HG02852 (cell line): ENCODE results near the gene MST1R.
"Not testable (repeated sequence)": the region's sequence is repeated elsewhere in the genome, so short reads cannot be mapped to it uniquely, and the experiment has no call there.

Experiments
- ATAC-seq: cut with Tn5 transposase; IDR thresholded peaks from one replicate; pipeline ENCODE4 v1.9.1; 2021; ENCODE audit warnings: mild to moderate bottlenecking, moderate library complexity; ENCODE audit not compliant: unreplicated experiment

Gene MST1R

DNA sequence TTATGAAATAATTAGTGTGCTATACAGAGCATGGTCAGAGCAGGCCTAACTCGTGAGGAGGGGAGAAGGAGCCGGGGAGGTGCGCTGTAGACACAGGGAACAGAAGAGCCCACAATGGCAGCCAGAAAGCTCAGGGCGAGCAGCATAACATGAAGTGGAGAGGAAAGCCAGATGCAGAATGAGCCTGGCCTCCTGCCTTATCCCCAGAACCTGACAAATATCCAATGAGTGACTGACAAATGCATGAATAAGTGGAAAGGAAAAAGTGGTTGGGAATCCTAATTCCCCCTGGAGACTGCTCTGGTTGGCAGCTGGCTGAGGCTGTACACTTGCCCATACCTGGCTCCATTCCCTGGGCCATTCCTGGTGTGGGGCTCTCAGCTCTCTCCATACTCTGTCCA lies 9.2 kb upstream of the MST1R start:
- no peak for ATAC-seq

DNA sequence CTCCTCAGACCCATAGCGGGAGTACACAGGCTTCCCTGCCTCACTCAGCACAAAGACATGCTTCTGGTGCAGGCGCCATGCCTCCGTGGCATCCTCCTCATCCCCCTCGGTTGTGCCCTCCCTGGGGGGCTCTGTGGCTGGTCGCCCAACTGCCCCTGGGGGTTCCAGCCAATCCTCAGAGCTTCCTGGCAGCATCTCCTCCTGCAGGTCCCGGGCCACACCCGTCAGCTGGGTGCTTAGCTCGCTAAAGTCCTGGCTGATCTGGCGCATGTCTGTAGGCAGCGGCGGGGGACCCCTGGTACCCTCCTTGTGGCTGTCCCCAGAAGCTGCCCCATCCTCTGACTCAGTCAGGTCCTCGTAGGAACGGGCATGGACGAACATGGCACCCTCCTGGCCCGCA lies 7.9 kb upstream of the MST1R start:
- ATAC-seq = no peak

DNA sequence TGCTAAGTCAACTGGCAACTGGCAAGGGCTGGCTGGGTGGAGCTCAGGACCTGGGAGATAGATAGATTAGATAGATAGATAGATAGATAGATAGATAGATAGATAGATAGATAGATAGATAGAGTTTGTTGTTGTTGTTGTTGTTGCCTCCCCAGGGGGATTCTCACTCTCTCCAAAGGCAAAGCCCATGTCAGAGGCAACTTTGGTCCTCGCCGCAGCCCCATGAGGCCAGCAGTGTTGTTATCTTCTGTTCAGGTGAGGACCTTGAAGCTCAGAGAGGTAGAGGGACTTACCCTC lies 7.4 kb upstream of the MST1R start:
- no peak for ATAC-seq

DNA sequence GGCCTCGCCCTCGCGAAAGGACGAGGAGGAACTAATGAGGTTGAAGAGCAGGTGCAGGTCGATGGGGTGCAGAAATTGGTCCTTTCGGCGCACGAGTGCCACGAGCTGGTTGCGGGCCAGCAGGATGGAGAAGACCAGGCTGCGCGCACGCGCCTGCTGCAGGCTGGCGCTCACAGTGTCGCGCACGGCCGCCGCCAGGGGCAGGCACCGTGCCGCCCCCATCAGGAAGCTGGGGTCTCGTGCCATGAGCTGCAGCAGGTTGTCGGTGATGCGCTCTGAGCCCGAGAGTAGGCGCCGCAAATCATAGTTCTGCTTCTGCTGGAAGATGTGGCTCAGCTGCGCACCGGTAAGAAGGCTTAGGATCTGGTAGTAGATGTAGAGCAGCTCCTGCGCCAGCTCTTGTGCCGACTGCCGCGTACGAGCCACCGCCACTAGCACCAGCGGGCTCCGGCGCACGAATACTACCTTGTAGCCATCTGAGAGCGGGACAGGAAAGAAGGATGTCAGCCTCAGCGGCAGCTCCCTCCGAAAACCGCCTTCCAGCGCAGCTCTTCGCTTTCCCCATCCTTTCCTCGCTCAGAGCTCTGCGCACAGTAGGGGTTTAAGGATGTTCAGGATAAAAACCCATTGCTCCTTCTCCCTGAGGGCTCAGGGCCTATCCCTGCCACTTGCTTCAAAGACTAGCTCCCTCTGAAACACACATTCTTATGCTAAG lies 6.9 kb upstream of the MST1R start:
- no peak for ATAC-seq

- no peak for ATAC-seq
Measured at GRCh38 chr3:49908373-49909199, 4.9 kb upstream of the MST1R start.

- no peak for ATAC-seq
Measured at GRCh38 chr3:49906073-49906743, 2.5 kb upstream of the MST1R start.

- not testable (repeated sequence) for ATAC-seq
Measured at GRCh38 chr3:49904448-49904847, 775 bp upstream of the MST1R start.

- ATAC-seq = no peak
Measured at GRCh38 chr3:49902511-49903345, 945 bp downstream of the MST1R start.

DNA sequence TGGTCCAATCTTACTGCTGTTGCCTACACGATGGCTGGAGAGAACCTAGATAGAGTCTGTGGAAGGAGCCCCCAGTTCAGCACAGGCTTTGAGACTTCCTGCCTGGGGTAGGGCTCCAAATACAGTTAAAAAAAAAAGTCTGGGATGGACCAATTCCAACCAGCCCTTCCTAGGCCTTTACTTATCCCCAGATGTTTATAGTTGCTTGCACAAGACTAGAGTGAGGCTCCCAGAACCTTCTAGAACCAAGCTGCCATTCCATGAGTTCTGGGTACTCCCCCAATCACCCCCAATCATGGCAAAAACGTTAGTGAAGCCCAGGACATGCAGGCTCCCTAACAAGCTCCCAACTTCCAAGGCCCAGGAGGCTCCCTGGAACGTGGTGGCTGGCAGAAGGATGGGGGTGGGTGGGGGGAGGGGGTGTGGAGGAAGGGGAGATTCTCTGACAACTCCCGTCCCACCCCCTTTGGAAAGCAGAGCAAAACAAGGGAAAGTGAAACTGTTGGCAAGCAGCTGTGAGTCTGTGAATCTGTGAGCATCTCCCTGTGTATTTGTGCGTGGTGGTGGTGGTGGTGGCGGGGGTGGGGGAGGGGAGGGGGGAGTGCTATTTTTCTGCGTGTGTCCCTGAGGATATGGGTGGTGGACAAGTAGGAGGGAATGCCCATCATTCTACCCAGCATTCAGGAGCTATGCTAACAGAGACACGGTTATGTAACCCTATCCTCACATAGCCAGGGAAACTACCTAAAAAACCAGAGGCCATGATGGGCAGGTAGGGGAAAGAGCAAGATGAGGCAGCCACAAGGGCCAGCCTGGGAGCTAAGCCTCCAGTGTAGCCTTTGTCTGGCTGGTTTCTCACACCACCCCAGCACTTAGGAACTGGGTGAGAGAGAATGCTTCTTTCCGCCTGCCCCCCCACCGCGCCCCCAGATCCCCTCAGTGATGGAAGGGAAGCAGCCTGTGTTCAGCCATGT lies 2.0 kb downstream of the MST1R start:
- ATAC-seq = no peak

DNA sequence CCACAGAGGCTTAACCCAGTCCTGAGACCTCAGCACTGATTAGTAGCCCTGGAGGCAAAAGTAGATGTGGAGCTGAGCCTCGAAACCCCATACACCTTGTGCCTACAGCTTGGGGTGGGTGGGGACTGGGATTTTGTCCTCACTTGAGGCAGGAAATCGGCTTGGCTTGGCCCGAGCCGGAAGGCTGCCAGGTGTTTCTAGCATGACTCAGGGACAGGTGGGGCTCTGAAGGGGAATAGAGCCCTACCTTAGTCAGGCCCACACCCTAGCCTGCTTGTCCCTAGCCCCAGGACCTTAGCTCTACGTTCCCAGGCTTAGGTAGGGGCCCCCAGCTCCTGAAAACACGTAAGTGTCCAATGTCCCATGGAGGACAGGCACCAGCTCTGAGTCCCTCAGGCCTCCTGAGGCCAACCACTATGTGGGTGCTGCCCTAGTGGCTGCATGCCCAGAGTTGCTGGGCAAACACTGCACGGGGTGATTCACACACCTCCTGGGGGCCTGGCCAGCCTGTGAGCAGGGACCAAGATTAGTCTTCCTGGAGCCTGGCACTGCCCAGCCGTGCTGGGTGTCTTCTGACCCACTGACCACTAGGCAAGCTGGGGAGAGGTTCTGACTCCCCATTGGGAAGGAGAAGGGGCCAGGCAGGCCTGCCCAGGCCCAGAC lies 3.1 kb downstream of the MST1R start:
- no peak for ATAC-seq

DNA sequence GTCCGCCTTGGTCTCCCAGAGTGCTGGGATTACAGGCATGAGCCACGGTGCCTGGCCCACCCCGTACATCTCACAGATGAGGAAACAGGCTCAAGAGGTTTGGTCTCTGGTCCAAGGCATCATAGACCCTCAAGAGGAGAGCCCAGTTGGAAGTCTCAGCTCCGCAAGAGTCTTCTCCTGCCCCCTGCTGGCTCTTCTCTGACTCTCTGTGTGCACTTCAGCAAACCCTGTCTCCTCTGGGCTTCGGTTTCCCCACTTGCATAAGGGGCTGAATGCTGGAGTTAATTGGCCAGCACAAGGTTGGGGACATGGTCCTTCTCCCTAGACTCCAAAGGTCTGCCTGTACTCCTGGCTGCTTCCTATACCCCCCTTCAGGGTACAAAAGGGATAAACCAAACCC lies 3.9 kb downstream of the MST1R start:
- no peak for ATAC-seq

GRCh38 chr3:49898991-49899390 lies 4.7 kb downstream of the MST1R start:
- no peak for ATAC-seq

GRCh38 chr3:49896345-49896744 lies 7.3 kb downstream of the MST1R start:
- ATAC-seq = no peak

DNA sequence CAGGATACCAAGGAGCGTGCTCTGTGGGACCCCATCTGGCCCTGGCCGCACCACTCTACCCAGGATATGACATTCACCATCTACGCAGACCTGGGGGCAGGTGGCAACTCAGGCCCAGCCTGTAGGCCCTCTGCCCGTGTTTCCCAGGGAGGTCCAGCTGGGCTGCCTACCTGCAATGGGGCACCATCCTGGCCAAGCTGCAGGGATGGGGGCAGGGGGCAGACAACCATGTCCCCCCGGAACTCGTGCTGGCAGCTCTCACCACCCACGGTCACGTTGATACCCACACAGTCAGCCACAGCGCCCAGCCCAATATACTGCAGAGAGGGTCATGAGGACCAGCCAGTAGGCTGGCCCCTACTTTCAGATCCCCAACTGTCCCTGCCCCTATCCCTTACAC lies 7.9 kb downstream of the MST1R start:
- no peak for ATAC-seq

GRCh38 chr3:49889296-49889695 lies 14.4 kb downstream of the MST1R start:
- ATAC-seq = no peak

DNA sequence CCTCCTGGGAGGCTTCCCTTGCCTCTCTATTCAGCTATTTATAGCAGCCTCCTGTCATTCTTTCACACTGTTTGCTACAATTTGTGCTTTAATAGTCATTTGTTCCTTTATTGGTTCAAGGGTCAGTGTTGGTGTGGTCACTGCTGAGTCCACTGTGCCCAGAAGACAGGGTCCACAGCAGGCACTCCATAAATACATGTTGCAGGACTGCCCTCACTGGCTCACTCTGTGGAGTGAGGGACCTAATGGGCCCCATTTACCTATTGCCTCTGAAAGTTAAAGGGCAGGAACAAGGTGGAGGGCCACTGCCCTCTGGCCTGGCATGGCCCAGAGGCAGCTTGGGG lies 16.8 kb downstream of the MST1R start:
- no peak for ATAC-seq

GRCh38 chr3:49883998-49884397 lies 19.7 kb downstream of the MST1R start:
- no peak for ATAC-seq

DNA sequence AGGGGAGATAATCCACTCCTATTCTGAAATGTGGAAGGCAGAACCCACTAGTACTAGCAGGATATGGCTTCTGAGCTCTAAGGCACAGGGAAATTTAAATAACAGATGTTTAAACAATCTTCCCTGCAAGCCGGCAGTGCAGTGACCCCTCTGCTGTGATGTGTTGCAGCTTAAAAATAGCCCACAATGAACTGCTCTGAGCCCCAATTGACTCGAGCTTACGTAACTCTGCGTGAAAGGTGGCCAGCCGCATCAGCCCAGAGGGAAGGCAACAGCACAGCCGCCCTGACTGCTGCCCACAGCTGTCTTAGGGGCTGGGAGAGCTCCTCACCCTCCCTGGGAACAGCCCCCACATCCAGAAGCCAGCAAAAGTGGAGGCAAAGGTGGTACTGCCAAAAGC lies 21.5 kb downstream of the MST1R start:
- ATAC-seq = no peak

DNA sequence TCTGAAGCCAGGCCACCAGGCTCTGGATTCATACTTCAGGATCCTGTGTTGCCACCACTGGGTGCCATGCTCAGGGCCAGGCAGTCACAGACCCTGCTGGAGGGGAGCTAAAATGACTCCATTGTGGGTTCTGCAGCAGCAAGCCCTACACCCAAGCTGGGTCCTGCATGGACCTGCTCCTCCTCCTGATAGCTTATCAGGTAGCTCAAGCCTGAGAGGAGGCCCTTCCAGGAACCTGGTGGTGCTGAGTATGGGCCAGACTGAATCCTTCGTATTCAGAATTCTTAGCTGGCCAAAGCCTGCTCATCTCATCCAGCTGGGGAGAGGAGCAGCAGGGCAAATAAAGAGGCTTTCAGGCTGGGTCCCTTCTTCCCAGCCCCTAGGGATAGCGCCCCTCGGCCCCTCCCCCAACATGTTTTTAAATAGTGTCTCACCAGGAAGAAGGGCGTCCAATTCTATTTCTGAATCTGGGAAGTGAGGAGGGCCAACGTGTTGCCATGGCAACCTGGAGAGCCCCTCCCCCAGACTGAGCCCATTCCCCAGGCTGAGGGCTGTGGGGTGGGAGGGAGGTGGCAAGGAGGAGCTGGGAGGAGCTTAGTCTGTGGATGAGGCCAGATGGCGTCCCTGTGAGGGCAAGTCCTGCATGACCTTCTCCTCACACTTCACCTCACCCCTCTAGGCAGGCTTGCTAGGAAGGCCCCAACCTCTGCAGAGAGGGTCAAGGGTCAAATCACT lies 22.9 kb downstream of the MST1R start:
- ATAC-seq = no peak
